Fibroblast of lung (primary cell): ENCODE measurements around the gene GPC3. TPM values are rescaled to one million over a fixed set of nuclear protein-coding genes. Genes with fewer than 3 reads are reported as not detected.

Experiments used
- DNase-seq, 2 donors: peaks; one replicate each; pipeline versions ENCODE4 v3.0.0 to v3.0.0-alpha.2; 2010; ENCODE audit warnings: low read depth in 2 of 2
- H2AFZ ChIP-seq: 2 replicates; pipeline ENCODE4 v1.5.1; 2012; ENCODE audit warnings: low read length, control low read depth, inconsistent platforms
- H3K27ac ChIP-seq: 2 replicates; pipeline ENCODE4 v1.5.1; 2011; ENCODE audit warnings: low read length, control low read depth; ENCODE audit not compliant: insufficient read depth
- H3K27me3 ChIP-seq: 2 replicates; pipeline ENCODE4 v1.5.1; 2011; ENCODE audit warnings: mild to moderate bottlenecking, low read length; ENCODE audit not compliant: control insufficient read depth, insufficient read depth
- H3K36me3 ChIP-seq: 2 replicates; pipeline ENCODE4 v1.5.1; 2011; ENCODE audit warnings: low read length; ENCODE audit not compliant: control insufficient read depth, insufficient read depth
- H3K4me1 ChIP-seq: 2 replicates; pipeline ENCODE4 v1.5.1; 2011; ENCODE audit warnings: low read length; ENCODE audit not compliant: control insufficient read depth, insufficient read depth; ENCODE audit errors: extremely low read depth
- H3K4me2 ChIP-seq: 2 replicates; pipeline ENCODE4 v1.5.1; 2011; ENCODE audit warnings: low read length, control low read depth; ENCODE audit not compliant: insufficient read depth; ENCODE audit errors: extremely low read depth
- H3K4me3 ChIP-seq, 4 experiments: fragments of 200-600 bp in 1 of 4; sonication (generic) in 1 of 4; replicated peaks in 1 of 4; 2 replicates each; pipeline ENCODE4 v1.5.1; 2011 to 2016; ENCODE audit warnings: low read length in 4 of 4, low read depth in 3 of 4, mild to moderate bottlenecking in 3 of 4, control low read depth in 2 of 4, inconsistent platforms in 1 of 4, mixed read lengths in 1 of 4; ENCODE audit not compliant: insufficient read depth in 1 of 4; ENCODE audit errors: control extremely low read depth in 1 of 4
- H3K79me2 ChIP-seq: 2 replicates; pipeline ENCODE4 v1.5.1; 2012; ENCODE audit warnings: mild to moderate bottlenecking, low read length, inconsistent platforms; ENCODE audit not compliant: control insufficient read depth, insufficient read depth
- H3K9ac ChIP-seq: 2 replicates; pipeline ENCODE4 v1.5.1; 2011; ENCODE audit warnings: mild to moderate bottlenecking, low read length, control low read depth; ENCODE audit not compliant: insufficient read depth
- H3K9me3 ChIP-seq: 2 replicates; pipeline ENCODE4 v1.5.1; 2012; ENCODE audit warnings: low read depth, low read length; ENCODE audit not compliant: control insufficient read depth, insufficient read depth
- H4K20me1 ChIP-seq: 2 replicates; pipeline ENCODE4 v1.5.1; 2011; ENCODE audit warnings: low read length; ENCODE audit not compliant: control insufficient read depth, insufficient read depth; ENCODE audit errors: extremely low read depth
- CTCF ChIP-seq, 2 donors: IDR thresholded peaks in 1 of 2; conservative IDR thresholded peaks in 1 of 2; 1 replicate in 1 of 2; 2 replicates in 1 of 2; pipeline ENCODE4 v1.5.1; 2011 to 2012; ENCODE audit warnings: low read length in 2 of 2, control low read depth in 1 of 2, inconsistent platforms in 1 of 2, low read depth in 1 of 2, mild to moderate bottlenecking in 1 of 2
- EZH2 ChIP-seq: IDR thresholded peaks from 2 replicates; pipeline ENCODE4 v1.5.1; 2012; ENCODE audit warnings: low read length, control low read depth, mild to moderate bottlenecking; ENCODE audit errors: missing control alignments
- polyA plus RNA-seq, 2 donors: library from polyadenylated mRNA; depleted of rRNA in 1 of 2; stranded (reverse) in 1 of 2; unstranded in 1 of 2; fragments of >200 nt; gene quantifications; 2 replicates each; pipeline ENCODE4 v1.2.1, GENCODE V29; 2011 to 2012; ENCODE audit warnings: missing spikeins in 1 of 2
- total RNA-seq: library from RNA; depleted of rRNA; stranded (reverse); fragments of >200 nt; gene quantifications from 2 replicates; pipeline ENCODE4 v1.2.1, GENCODE V29; 2014

GPC3 gene
- total and polyA plus RNA-seq, 2 donors (not counting 1 experiment from before 2014, with no cell fraction given): 6.4 to 7.1 TPM

DNA sequence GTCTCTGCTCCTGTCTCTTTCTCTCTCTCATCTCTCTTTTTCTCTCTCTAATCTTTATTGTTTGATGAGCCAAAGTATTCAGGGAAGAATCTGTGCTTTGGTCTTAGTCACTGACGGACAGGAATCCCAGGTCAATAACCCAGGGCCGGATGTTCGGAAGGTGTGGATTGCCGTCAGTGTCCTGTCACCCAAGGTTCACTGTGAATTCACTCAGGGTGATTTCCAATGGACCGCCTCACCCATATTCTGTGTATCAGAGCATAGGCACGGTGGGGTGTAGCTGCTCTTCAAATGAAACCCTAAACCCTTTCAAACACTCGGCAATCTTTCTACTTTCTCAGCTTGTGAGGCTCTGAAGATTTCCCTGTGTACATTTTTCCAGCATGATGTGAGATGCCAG lies 425.5 kb downstream of the GPC3 start:
- H3K36me3 ChIP-seq: no peaks in the 10 kb centered on the region
- no peaks in the 10 kb centered on the region for H3K79me2 ChIP-seq
- TF ChIP-seq CTCF (conservative IDR thresholded peaks at IDR 0.05 in 1 of 2, IDR thresholded peaks at IDR 0.05 in 1 of 2; ENCODE audit: low read depth in 1 of 2, low read length in 2 of 2) (no peak), EZH2 (no peak)
- no peak for DNase-seq
- H3K4me2 ChIP-seq: no peak overlapping the region
- no peaks in the 10 kb centered on the region for H4K20me1 ChIP-seq
- H3K9me3 ChIP-seq: no peaks in the 10 kb centered on the region
- no peak overlapping the region for H3K4me3 ChIP-seq
- no peak overlapping the region for H2AFZ ChIP-seq
- no peaks in the 10 kb centered on the region for H3K27me3 ChIP-seq
- no peak overlapping the region for H3K9ac ChIP-seq
- H3K27ac ChIP-seq: no peak overlapping the region
- no peaks in the 10 kb centered on the region for H3K4me1 ChIP-seq

GRCh38 chrX:133555782-133556458 lies 429.5 kb downstream of the GPC3 start:
- Histone ChIP-seq H4K20me1 (no peaks in the 10 kb centered on the region), H3K4me1 (no peaks in the 10 kb centered on the region), H3K36me3 (no peaks in the 10 kb centered on the region), H3K9me3 (no peaks in the 10 kb centered on the region), H3K27me3 (no peaks in the 10 kb centered on the region), H3K79me2 (no peaks in the 10 kb centered on the region), H2AFZ (no peak overlapping the region), H3K4me2 (no peak overlapping the region), H3K9ac (no peak overlapping the region), H3K4me3 (no peak overlapping the region), H3K27ac (no peak overlapping the region)
- TF ChIP-seq CTCF (conservative IDR thresholded peaks at IDR 0.05 in 1 of 2, IDR thresholded peaks at IDR 0.05 in 1 of 2; ENCODE audit: low read depth in 1 of 2, low read length in 2 of 2) (no peak), EZH2 (no peak)
- DNase-seq: no peak

DNA sequence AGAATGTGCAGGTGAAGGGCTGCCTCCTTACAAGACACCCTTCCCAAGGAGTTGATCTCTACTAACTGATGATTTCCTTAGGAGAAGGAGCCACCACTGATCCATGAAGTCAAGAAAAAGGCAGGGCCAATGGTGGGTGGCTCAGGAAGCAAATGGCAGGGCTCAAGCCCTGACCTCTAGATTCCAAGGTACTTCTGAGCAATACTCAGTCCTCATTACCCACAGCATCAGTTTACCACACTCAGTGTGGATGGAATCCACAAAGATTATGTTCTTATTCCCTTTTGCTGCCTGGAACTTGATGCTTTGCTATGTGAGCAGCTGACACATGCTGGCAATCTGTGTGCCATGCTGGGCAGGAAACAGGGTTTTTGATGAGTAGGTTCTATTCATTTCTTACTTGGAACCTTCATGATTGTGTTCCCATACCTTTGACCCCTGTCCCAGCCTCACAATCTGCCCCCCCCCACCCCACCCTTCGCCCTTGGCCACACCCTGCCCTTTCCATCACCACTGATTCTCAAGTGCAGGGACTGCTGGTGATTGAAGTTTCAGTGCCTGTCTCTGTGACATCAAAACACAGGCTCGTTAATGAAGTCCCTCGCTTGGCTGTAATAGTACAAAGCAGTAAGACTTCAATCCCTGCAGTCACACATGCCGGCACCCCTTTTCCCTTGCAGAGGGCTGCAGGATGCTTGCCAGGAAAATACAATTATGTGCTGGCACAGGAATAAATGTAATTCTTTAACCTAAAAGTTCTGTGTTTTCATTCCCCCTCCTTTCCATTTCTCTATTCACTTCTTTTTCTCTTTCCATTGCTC lies 434.5 kb downstream of the GPC3 start:
- no peaks in the 10 kb centered on the region for H3K9me3 ChIP-seq
- no peak overlapping the region for H3K4me3 ChIP-seq
- DNase-seq: no peak
- H3K4me1 ChIP-seq: no peaks in the 10 kb centered on the region
- TF ChIP-seq CTCF (conservative IDR thresholded peaks at IDR 0.05 in 1 of 2, IDR thresholded peaks at IDR 0.05 in 1 of 2; ENCODE audit: low read depth in 1 of 2, low read length in 2 of 2) (no peak), EZH2 (no peak)
- H2AFZ ChIP-seq: no peak overlapping the region
- H3K79me2 ChIP-seq: no peaks in the 10 kb centered on the region
- H3K9ac ChIP-seq: no peak overlapping the region
- no peak overlapping the region for H3K27ac ChIP-seq
- no peaks in the 10 kb centered on the region for H3K36me3 ChIP-seq
- H3K27me3 ChIP-seq: no peaks in the 10 kb centered on the region
- no peak overlapping the region for H3K4me2 ChIP-seq
- no peaks in the 10 kb centered on the region for H4K20me1 ChIP-seq
